RWPE2 (cell line): ENCODE measurements around the gene ST8SIA4.

ENCODE experiments used
- ATAC-seq: fragments of 200-7000 bp; cut with Tn5 transposase; 3 replicates; pipeline ENCODE4 v1.9.1; 2021; ENCODE audit warnings: low read depth
- DNase-seq: peaks from one replicate; pipeline ENCODE4 v3.0.0-alpha.2; 2020; ENCODE audit warnings: low spot score
- H3K27ac ChIP-seq: fragments of 450-650 bp; 2 replicates; pipeline ENCODE4 v1.5.1; 2017; ENCODE audit warnings: mild to moderate bottlenecking; ENCODE audit not compliant: poor library complexity, severe bottlenecking
- H3K27me3 ChIP-seq: fragments of 250-450 bp; sonication (Bioruptor Pico); 2 replicates; pipeline ENCODE4 v1.5.1; 2021; ENCODE audit warnings: mild to moderate bottlenecking, moderate library complexity; ENCODE audit not compliant: insufficient read depth, poor library complexity, severe bottlenecking
- H3K36me3 ChIP-seq: fragments of 250-450 bp; sonication (Bioruptor Pico); 2 replicates; pipeline ENCODE4 v1.5.1; 2020; ENCODE audit warnings: low read depth, mild to moderate bottlenecking, moderate library complexity
- H3K4me1 ChIP-seq: fragments of 250-450 bp; sonication (Bioruptor Pico); 2 replicates; pipeline ENCODE4 v1.5.1; 2021; ENCODE audit warnings: mild to moderate bottlenecking, moderate library complexity; ENCODE audit not compliant: insufficient read depth, poor library complexity, severe bottlenecking
- H3K4me3 ChIP-seq: fragments of 250-450 bp; sonication (Bioruptor Pico); 2 replicates; pipeline ENCODE4 v1.5.1; 2021; ENCODE audit warnings: mild to moderate bottlenecking, moderate library complexity; ENCODE audit not compliant: severe bottlenecking
- H3K9me3 ChIP-seq: fragments of 250-450 bp; sonication (Bioruptor Pico); 2 replicates; pipeline ENCODE4 v1.5.1; 2021; ENCODE audit warnings: mild to moderate bottlenecking, moderate library complexity; ENCODE audit not compliant: severe bottlenecking
- TF ChIP-seq, protein P1 (sequence below): fragments of 450-650 bp; IDR thresholded peaks from one replicate; pipeline ENCODE4 v1.5.1; 2017; ENCODE audit warnings: mild to moderate bottlenecking, moderate library complexity; ENCODE audit not compliant: poor library complexity, severe bottlenecking

Gene ST8SIA4

DNA sequence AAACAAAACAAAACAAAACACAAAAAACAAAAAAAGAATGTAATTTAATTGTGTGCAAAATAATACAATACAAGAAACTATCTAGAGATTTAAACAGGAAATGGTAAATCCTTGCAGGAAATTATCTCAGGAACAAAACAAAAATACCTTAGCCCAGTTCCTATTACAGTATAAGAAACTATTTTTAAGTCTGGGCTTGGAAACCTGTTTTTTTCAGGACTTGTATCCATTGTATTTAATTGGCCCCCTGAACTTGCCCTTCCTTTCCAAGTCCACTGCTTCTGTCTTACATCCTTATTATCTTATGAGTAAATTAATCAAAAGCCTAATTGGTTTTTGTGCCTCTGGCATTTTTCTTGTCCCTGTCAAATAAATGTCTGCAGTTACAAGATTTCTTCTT lies 48.5 kb downstream of the ST8SIA4 start:
- Histone ChIP-seq H3K27me3 (no peaks in the 10 kb centered on the region), H3K36me3 (no peaks in the 10 kb centered on the region), H3K9me3 (no peaks in the 10 kb centered on the region), H3K27ac (no peak overlapping the region), H3K4me3 (no peak overlapping the region), H3K4me1 (no peaks in the 10 kb centered on the region)
- DNase-seq: no peak
- TF ChIP-seq, protein P1, sequence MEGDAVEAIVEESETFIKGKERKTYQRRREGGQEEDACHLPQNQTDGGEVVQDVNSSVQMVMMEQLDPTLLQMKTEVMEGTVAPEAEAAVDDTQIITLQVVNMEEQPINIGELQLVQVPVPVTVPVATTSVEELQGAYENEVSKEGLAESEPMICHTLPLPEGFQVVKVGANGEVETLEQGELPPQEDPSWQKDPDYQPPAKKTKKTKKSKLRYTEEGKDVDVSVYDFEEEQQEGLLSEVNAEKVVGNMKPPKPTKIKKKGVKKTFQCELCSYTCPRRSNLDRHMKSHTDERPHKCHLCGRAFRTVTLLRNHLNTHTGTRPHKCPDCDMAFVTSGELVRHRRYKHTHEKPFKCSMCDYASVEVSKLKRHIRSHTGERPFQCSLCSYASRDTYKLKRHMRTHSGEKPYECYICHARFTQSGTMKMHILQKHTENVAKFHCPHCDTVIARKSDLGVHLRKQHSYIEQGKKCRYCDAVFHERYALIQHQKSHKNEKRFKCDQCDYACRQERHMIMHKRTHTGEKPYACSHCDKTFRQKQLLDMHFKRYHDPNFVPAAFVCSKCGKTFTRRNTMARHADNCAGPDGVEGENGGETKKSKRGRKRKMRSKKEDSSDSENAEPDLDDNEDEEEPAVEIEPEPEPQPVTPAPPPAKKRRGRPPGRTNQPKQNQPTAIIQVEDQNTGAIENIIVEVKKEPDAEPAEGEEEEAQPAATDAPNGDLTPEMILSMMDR: no peak
- no peak for ATAC-seq

DNA sequence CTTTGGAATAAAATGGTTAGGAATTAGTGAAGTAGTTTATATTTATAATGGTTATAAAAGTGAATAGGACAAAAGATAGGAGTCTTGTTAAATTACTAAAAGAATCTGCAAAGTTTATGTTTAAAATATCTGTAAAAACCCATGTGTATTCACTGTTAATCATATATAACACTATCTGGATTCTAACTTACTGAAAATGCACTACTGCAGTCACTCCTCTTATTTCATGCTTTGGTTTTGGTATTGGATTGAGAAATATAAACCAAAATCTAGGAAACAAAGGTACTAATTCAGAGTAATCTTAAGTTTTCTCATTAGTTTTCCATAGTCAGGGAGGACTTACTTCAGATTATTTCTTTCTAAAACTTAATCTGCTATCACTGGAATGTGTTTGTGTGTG lies 49.5 kb downstream of the ST8SIA4 start:
- TF ChIP-seq, protein P1: no peak
- peaks cover 2% of the 10 kb centered on the region for H3K9me3 ChIP-seq
- DNase-seq (no peak), ATAC-seq (no peak)
- H3K27ac ChIP-seq: no peak overlapping the region
- no peaks in the 10 kb centered on the region for H3K4me1 ChIP-seq
- no peak overlapping the region for H3K4me3 ChIP-seq
- H3K27me3 ChIP-seq: no peaks in the 10 kb centered on the region
- H3K36me3 ChIP-seq: no peaks in the 10 kb centered on the region

DNA sequence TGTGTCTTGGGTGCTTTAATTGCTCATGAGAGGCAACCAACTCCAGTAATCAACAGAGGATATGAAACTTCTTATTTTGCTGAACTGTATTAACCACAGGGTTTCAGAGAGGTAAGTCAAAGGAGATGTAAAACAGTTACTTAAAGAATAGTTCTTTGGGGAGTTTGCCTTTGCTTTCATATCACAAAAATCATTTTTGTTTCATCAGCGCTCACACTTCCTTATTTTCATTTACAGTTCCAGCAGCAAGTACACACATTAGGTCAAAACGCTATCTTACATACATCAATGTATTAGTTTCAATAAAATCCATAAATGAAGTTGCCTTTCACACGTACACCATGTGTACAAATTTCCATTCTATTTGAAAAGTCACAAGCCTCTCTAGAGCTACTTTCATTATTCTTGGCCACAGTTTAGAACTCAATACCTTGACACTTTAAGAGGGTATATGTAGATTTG lies 50.1 kb downstream of the ST8SIA4 start:
- Histone ChIP-seq H3K4me3 (no peak overlapping the region), H3K27me3 (no peaks in the 10 kb centered on the region), H3K36me3 (no peaks in the 10 kb centered on the region), H3K4me1 (no peaks in the 10 kb centered on the region), H3K27ac (no peak overlapping the region), H3K9me3 (peaks cover 2% of the 10 kb centered on the region)
- TF ChIP-seq, protein P1: no peak
- DNase-seq: no peak
- ATAC-seq: no peak

DNA sequence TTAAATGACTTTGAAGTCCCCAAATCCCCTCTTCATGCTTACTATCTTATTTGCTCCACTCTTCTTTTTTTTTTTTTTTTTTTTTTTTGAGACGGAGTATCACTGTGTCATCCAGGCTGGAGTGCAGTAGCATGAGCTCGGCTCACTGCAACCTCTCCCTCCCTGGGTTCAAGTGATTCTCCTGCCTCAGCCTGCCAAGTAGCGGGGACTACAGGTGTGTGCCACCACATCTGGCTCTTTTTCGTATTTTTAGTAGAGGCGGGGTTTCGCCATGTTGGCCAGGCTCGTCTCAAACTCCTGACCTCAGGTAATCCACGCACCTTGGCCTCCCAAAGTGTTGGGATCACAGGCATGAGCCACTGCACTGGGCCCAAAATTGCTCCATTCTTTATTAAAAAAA lies 51.0 kb downstream of the ST8SIA4 start:
- Histone ChIP-seq H3K4me3 (no peak overlapping the region), H3K27me3 (no peaks in the 10 kb centered on the region), H3K4me1 (no peaks in the 10 kb centered on the region), H3K27ac (no peak overlapping the region), H3K36me3 (no peaks in the 10 kb centered on the region), H3K9me3 (peaks cover 2% of the 10 kb centered on the region)
- TF ChIP-seq, protein P1: no peak
- DNase-seq (no peak), ATAC-seq (no peak)

- Histone ChIP-seq H3K27ac (no peak overlapping the region), H3K4me1 (peaks cover 3% of the 10 kb centered on the region), H3K9me3 (peaks cover 2% of the 10 kb centered on the region), H3K4me3 (no peak overlapping the region), H3K36me3 (no peaks in the 10 kb centered on the region), H3K27me3 (no peaks in the 10 kb centered on the region)
- DNase-seq (no peak), ATAC-seq (no peak)
- TF ChIP-seq, protein P1: no peak
Measured at GRCh38 chr5:100846772-100847171, 56.3 kb downstream of the ST8SIA4 start.
